Ishikawa (cell line): ENCODE data around the gene ZFP69.

ENCODE experiments used
- CREB1 ChIP-seq: IDR thresholded peaks from 2 replicates; pipeline ENCODE4 v1.6.1; 2012; ENCODE audit warnings: low read depth
- EGR1 ChIP-seq: IDR thresholded peaks from 2 replicates; pipeline ENCODE4 v1.6.1; 2012
- EP300 ChIP-seq: IDR thresholded peaks from 2 replicates; pipeline ENCODE4 v1.6.1; 2012; ENCODE audit warnings: borderline replicate concordance
- MAX ChIP-seq: IDR thresholded peaks from 2 replicates; pipeline ENCODE4 v1.6.1; 2012
- NFIC ChIP-seq: IDR thresholded peaks from 2 replicates; pipeline ENCODE4 v1.6.1; 2012
- TAF1 ChIP-seq: IDR thresholded peaks from 2 replicates; pipeline ENCODE4 v1.6.1; 2012; ENCODE audit warnings: low read depth, mild to moderate bottlenecking
- YY1 ChIP-seq: IDR thresholded peaks from 2 replicates; pipeline ENCODE4 v1.6.1; 2012; ENCODE audit warnings: low read depth

DNA sequence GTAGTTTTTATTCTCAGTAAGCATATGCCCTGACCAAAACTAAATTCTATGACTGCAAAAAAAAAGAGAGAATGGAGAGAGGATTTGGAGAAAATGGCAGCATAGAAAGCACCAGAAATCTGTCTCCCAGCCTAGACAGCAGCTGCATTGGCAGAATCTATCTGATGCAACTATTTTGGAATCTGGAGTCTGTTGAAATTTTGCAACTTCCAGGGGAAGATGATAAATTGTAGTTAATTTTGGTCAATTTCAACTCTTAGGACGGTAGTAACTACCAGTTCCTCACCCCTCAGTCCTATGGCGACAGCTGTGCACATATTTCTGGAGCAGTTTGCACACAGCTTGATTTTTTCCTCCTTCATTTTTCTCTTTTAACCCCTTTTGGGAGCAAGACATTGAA, 42.4 kb downstream of the ZFP69 start:
- TF ChIP-seq TAF1 (no peak), EGR1 (no peak), EP300 (no peak), NFIC (no peak), MAX (no peak), YY1 (no peak), CREB1 (no peak)
